IgD-negative memory B cell (primary cell): Measurements from ENCODE around the gene TUBGCP3. TPM values are rescaled to one million over a fixed set of nuclear protein-coding genes. Genes with fewer than 3 reads are reported as not detected.
"Not testable (repeated sequence)": the region's sequence is repeated elsewhere in the genome, so short reads cannot be mapped to it uniquely, and the experiment has no call there.

ENCODE experiments used
- H3K27ac Mint-ChIP-seq, 3 donors: one replicate each; pipeline ENCODE4 v1.8.0; 2020 to 2022; ENCODE audit warnings: mild to moderate bottlenecking in 3 of 3, mixed read lengths in 3 of 3, moderate library complexity in 1 of 3
- H3K27me3 Mint-ChIP-seq: one replicate; pipeline ENCODE4 v1.8.0; 2021; ENCODE audit warnings: mixed read lengths
- H3K36me3 Mint-ChIP-seq: one replicate; pipeline ENCODE4 v1.8.0; 2020; ENCODE audit warnings: mild to moderate bottlenecking, mixed read lengths
- H3K4me1 Mint-ChIP-seq, 3 donors: one replicate each; pipeline ENCODE4 v1.8.0; 2020 to 2022; ENCODE audit warnings: mixed read lengths in 3 of 3, mild to moderate bottlenecking in 1 of 3
- H3K4me3 Mint-ChIP-seq, 4 donors: one replicate each; pipeline ENCODE4 v1.8.0; 2020 to 2022; ENCODE audit warnings: mild to moderate bottlenecking in 4 of 4, mixed read lengths in 4 of 4, moderate library complexity in 3 of 4
- H3K9me3 Mint-ChIP-seq, 3 donors: one replicate each; pipeline ENCODE4 v1.8.0; 2020 to 2021; ENCODE audit warnings: mixed read lengths in 3 of 3, mild to moderate bottlenecking in 1 of 3
- polyA plus RNA-seq: library from polyadenylated mRNA; unstranded; fragments of 300-500 nt; fragmentation: Illumina TruSeq; gene quantifications from one replicate; pipeline ENCODE4 v1.2.3, GENCODE V29; 2021

The TUBGCP3 gene
- polyA plus RNA-seq, 1 donor from 2014 or later: 17.9 TPM

- H3K27ac Mint-ChIP-seq, H3K4me1 Mint-ChIP-seq, H3K27me3 Mint-ChIP-seq, H3K4me3 Mint-ChIP-seq, H3K9me3 Mint-ChIP-seq: not testable (repeated sequence)
- H3K36me3 Mint-ChIP-seq: peaks cover 27% of the 10 kb centered on the region
Measured at GRCh38 chr13:112548975-112549374, 39.0 kb downstream of the TUBGCP3 start.

DNA sequence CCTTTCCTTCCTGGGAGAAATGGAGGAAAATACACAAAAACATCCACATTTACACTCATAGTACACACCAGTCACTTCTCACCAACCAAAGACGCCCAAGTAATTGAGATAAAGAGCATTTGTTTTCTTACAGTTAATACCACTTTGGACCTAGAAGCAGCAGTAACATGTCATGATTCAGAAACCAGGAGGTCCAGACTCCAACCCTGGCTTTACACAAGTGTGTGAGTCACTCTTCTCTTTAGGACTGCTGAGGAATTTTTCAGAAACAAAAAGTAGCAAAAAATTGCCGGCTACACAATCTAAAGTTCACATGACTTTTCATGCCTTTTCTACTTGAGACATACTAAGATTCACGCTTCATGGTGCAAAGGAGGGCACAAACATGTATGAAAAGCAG is 42.1 kb downstream of the TUBGCP3 start:
- Mint-ChIP-seq H3K27me3 (no peaks in the 10 kb centered on the region), H3K27ac (no peak overlapping the region), H3K9me3 (no peaks in the 10 kb centered on the region), H3K4me1 (no peaks in the 10 kb centered on the region), H3K4me3 (no peak overlapping the region), H3K36me3 (peaks cover 24% of the 10 kb centered on the region)

- Mint-ChIP-seq H3K27ac (no peak overlapping the region), H3K4me3 (no peak overlapping the region), H3K4me1 (no peaks in the 10 kb centered on the region), H3K27me3 (no peaks in the 10 kb centered on the region), H3K36me3 (peaks cover 3% of the 10 kb centered on the region), H3K9me3 (no peaks in the 10 kb centered on the region)
Measured at GRCh38 chr13:112532837-112533745, 54.9 kb downstream of the TUBGCP3 start.

GRCh38 chr13:112531263-112531794 is 56.6 kb downstream of the TUBGCP3 start:
- no peaks in the 10 kb centered on the region for H3K4me1 Mint-ChIP-seq

DNA sequence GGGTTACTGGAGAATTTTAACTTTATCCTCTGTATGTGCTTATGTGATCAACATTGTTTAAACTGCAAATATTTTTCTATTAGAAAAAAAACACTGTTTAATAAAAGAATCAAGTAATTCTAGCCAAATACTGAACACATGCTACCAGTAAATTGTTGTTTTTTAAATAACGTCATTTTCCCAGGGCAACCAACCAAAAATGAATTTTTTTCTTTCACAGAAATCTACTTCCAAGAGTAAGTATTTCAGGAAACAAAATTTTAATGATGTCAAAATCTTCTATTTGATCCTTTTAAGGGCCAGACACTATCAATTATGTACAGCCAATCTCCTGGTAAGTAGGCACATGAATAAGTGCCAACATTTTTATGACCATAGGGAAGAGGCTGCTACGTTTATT is 57.1 kb downstream of the TUBGCP3 start:
- H3K36me3 Mint-ChIP-seq: no peaks in the 10 kb centered on the region
- H3K27me3 Mint-ChIP-seq: no peaks in the 10 kb centered on the region
- H3K4me1 Mint-ChIP-seq: no peaks in the 10 kb centered on the region
- H3K9me3 Mint-ChIP-seq: no peaks in the 10 kb centered on the region
- no peak overlapping the region for H3K4me3 Mint-ChIP-seq
- no peak overlapping the region for H3K27ac Mint-ChIP-seq

More at GRCh38 chr13:112531263-112531794, 56.6 kb downstream of the TUBGCP3 start:
- no peaks in the 10 kb centered on the region for H3K9me3 Mint-ChIP-seq
- H3K36me3 Mint-ChIP-seq: no peaks in the 10 kb centered on the region
- no peak overlapping the region for H3K4me3 Mint-ChIP-seq
- peak overlapping the region in 1 of 3 donors; percentile 67 for H3K27ac Mint-ChIP-seq
- no peaks in the 10 kb centered on the region for H3K27me3 Mint-ChIP-seq

DNA sequence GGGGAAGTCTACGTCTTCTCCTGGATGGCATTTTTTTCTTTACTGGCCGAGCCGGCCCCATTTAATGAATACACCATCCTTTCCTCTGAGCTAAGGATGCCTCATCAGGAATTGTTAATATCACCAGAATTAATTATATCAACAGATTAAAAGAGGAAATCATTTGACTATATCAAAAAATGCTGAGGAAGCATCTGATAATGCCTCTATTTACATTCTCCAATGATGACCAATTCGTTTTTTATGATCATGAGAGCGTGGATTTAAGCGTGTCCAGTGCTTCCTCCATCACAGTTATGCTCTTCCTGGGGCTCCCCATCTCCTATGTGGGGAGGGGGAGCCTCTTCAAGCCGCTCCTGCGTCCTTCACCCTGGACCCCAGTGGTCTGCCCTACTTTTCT is 58.7 kb downstream of the TUBGCP3 start:
- no peak overlapping the region for H3K27ac Mint-ChIP-seq
- no peaks in the 10 kb centered on the region for H3K4me1 Mint-ChIP-seq
- no peaks in the 10 kb centered on the region for H3K9me3 Mint-ChIP-seq
- no peaks in the 10 kb centered on the region for H3K27me3 Mint-ChIP-seq
- no peak overlapping the region for H3K4me3 Mint-ChIP-seq
- no peaks in the 10 kb centered on the region for H3K36me3 Mint-ChIP-seq

DNA sequence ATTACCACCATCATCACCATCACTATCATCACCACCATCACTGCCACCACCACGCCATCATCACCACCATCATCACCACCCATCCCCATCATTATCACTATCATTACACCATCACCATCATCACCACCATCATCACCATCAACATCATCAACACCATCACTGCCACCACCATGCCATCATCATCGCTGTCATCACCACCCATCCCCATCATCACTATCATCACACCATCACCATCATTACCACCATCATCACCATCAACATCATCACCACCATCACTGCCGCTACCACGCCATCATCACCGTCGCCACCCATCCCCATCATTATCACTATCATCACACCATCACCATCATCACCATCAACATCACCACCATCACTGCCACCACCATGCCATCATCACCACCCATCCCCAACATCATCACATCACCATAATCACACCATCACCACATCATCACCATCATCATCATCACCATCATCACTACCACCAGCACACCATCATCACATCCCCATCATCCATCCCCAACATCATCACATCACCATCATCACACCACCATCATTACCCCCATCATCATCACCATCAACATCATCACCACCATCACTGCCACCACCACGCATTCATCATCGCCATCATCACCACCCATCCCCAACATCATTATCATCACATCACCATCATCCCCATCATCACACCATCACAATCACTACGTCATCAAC is 61.7 kb downstream of the TUBGCP3 start:
- H3K9me3 Mint-ChIP-seq: no peaks in the 10 kb centered on the region
- no peak overlapping the region for H3K4me3 Mint-ChIP-seq
- no peaks in the 10 kb centered on the region for H3K4me1 Mint-ChIP-seq
- no peaks in the 10 kb centered on the region for H3K27me3 Mint-ChIP-seq
- H3K36me3 Mint-ChIP-seq: no peaks in the 10 kb centered on the region
- H3K27ac Mint-ChIP-seq: no peak overlapping the region

- no peaks in the 10 kb centered on the region for H3K4me1 Mint-ChIP-seq
- peaks cover 3% of the 10 kb centered on the region for H3K36me3 Mint-ChIP-seq
- no peaks in the 10 kb centered on the region for H3K9me3 Mint-ChIP-seq
Measured at GRCh38 chr13:112525356-112525945, 62.5 kb downstream of the TUBGCP3 start.

DNA sequence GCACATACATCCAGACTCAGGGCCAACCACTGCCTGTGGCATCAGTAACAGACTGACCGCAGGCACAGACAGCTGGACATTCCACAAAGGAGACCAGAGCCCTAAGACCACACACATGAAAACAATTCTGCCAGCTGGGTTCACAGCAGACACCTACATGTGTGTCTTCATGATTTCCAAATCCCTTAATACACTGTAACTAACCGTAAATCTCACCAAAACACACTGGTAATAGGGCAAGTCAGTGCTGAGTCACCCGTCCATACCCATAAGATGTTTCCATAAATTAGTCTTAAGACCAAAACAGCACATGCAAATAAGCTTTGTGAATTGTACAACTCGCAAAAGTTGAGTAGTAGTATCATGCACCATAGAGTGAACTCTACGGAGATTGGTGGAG is 65.4 kb downstream of the TUBGCP3 start:
- peaks cover 3% of the 10 kb centered on the region for H3K36me3 Mint-ChIP-seq
- H3K27me3 Mint-ChIP-seq: no peaks in the 10 kb centered on the region
- no peak overlapping the region for H3K27ac Mint-ChIP-seq
- H3K9me3 Mint-ChIP-seq: no peaks in the 10 kb centered on the region
- H3K4me1 Mint-ChIP-seq: no peaks in the 10 kb centered on the region
- H3K4me3 Mint-ChIP-seq: no peak overlapping the region

More at GRCh38 chr13:112525356-112525945, 62.5 kb downstream of the TUBGCP3 start:
- H3K27me3 Mint-ChIP-seq: no peaks in the 10 kb centered on the region
- H3K27ac Mint-ChIP-seq: no peak overlapping the region
- H3K4me3 Mint-ChIP-seq: no peak overlapping the region

DNA sequence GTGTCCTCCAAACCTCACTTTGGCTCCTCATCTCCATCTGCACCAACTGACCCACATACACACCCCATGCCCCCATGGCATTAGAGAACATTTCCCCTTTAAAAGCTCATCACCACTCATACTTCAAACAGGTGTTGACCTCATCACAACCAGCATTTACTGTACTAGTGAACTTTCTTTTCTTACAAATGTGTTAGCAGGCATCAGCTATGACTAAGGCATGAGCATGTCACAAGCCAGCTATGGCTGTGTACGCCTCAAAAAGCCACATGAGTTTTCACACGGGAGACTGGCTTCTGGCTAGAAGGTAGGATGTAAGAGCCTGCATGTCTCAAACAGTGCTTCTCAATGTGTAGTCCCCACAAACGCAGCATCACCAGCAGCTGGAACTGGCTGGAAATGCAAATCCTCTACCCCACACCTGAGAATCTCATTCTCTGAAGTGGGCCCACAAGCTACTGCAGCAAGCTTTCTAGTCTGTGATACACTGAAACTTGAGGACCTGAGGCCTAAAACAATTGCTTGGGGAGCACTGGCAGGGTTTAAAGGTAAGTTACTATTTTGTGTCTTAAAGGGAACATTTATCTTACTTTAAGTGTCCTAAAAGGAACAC is 66.8 kb downstream of the TUBGCP3 start:
- Mint-ChIP-seq H3K36me3 (peaks cover 7% of the 10 kb centered on the region), H3K27me3 (no peaks in the 10 kb centered on the region), H3K4me1 (no peaks in the 10 kb centered on the region)

GRCh38 chr13:112519517-112520060 is 68.4 kb downstream of the TUBGCP3 start:
- Mint-ChIP-seq H3K4me1 (peaks cover 0 to 2% (median 0%) of the 10 kb centered on the region in 3 donors), H3K9me3 (no peaks in the 10 kb centered on the region), H3K36me3 (peaks cover 9% of the 10 kb centered on the region), H3K27me3 (no peaks in the 10 kb centered on the region), H3K4me3 (no peak overlapping the region), H3K27ac (no peak overlapping the region)

More for the DNA sequence above, 66.8 kb downstream of the TUBGCP3 start:
- Mint-ChIP-seq H3K4me3 (no peak overlapping the region), H3K9me3 (no peaks in the 10 kb centered on the region), H3K27ac (no peak overlapping the region)

- Mint-ChIP-seq H3K36me3 (peaks cover 11% of the 10 kb centered on the region), H3K4me1 (peaks cover 0 to 2% (median 0%) of the 10 kb centered on the region in 3 donors), H3K27ac (no peak overlapping the region), H3K9me3 (no peaks in the 10 kb centered on the region), H3K27me3 (no peaks in the 10 kb centered on the region), H3K4me3 (no peak overlapping the region)
Measured at GRCh38 chr13:112516218-112516617, 71.7 kb downstream of the TUBGCP3 start.

- Mint-ChIP-seq H3K27me3 (no peaks in the 10 kb centered on the region), H3K4me3 (no peak overlapping the region), H3K36me3 (peaks cover 11% of the 10 kb centered on the region), H3K27ac (no peak overlapping the region), H3K4me1 (peaks cover 0 to 4% (median 0%) of the 10 kb centered on the region in 3 donors), H3K9me3 (no peaks in the 10 kb centered on the region)
Measured at GRCh38 chr13:112513761-112514160, 74.2 kb downstream of the TUBGCP3 start.

DNA sequence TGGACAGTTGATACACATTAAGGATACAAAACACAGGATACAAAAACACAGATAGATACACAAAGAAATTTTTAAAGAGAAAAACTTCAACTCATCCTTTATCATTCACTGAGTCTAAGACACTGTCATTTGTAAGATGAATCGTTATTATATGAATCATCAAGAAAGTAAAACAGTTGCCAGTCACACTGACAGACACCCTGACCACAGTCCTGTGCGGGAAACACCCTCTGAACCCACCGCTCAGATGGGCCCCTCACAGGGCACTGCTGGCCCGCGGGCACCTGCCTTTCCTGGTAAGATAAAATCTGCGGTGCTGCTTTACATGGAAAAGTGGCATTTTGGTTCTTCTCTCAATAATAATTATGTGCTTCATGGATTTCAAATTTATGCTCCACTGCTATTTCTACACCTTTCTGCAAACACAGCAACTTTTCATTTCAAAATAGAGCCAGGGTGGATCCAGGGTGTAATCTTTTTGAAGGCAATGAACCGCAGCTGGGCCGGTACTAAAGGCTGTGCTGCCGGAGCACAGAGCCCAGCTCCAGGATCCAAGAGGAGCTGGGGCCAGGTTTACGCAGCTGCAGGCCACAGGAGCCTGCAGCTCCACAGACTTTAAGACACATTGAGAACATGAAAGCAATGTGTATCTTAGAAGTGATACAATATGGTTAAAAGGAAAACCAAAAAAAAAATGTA is 76.8 kb downstream of the TUBGCP3 start:
- Mint-ChIP-seq H3K4me3 (no peak overlapping the region), H3K4me1 (peaks cover 0 to 4% (median 0%) of the 10 kb centered on the region in 3 donors), H3K9me3 (no peaks in the 10 kb centered on the region), H3K36me3 (peaks cover 8% of the 10 kb centered on the region), H3K27me3 (no peaks in the 10 kb centered on the region), H3K27ac (no peak overlapping the region)
